GM12865 (cell line): Measurements from ENCODE around the gene SFI1.
"Not testable (repeated sequence)": the region's sequence is repeated elsewhere in the genome, so short reads cannot be mapped to it uniquely, and the experiment has no call there.

Experiments used
- DNase-seq: peaks from one replicate; pipeline ENCODE4 v3.0.0; 2010; ENCODE audit warnings: low read depth
- H3K4me3 ChIP-seq: 2 replicates; pipeline ENCODE4 v1.5.1; 2011; ENCODE audit warnings: mild to moderate bottlenecking, low read depth, low read length, control low read depth
- TF ChIP-seq, protein P1 (sequence below): IDR thresholded peaks from 2 replicates; pipeline ENCODE4 v1.5.1; 2011; ENCODE audit warnings: low read length, control low read depth, low read depth, inconsistent platforms; ENCODE audit not compliant: insufficient read depth; ENCODE audit errors: missing control alignments

The SFI1 gene

DNA sequence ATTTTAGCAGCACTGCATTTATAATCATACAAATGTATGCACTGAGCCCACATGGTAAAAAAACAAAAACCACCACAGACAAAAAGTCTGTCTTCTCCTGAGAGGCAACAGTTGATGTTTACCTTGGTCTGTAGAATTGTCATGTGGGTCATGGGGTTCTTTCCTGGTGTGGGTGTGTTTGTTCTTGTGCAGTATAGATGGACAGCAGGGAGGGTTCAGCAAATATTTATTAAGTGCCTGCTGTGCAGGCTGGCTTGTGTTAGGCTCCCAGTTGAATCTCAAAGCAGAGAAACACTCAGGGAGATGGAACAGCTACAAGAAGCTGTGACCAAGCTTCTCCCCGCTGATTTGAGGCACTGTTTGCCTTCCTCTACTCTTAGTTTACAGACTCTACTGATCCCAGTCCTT is 83.5 kb downstream of the SFI1 start:
- DNase-seq = no peak
- TF ChIP-seq, protein P1, sequence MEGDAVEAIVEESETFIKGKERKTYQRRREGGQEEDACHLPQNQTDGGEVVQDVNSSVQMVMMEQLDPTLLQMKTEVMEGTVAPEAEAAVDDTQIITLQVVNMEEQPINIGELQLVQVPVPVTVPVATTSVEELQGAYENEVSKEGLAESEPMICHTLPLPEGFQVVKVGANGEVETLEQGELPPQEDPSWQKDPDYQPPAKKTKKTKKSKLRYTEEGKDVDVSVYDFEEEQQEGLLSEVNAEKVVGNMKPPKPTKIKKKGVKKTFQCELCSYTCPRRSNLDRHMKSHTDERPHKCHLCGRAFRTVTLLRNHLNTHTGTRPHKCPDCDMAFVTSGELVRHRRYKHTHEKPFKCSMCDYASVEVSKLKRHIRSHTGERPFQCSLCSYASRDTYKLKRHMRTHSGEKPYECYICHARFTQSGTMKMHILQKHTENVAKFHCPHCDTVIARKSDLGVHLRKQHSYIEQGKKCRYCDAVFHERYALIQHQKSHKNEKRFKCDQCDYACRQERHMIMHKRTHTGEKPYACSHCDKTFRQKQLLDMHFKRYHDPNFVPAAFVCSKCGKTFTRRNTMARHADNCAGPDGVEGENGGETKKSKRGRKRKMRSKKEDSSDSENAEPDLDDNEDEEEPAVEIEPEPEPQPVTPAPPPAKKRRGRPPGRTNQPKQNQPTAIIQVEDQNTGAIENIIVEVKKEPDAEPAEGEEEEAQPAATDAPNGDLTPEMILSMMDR = no peak

DNA sequence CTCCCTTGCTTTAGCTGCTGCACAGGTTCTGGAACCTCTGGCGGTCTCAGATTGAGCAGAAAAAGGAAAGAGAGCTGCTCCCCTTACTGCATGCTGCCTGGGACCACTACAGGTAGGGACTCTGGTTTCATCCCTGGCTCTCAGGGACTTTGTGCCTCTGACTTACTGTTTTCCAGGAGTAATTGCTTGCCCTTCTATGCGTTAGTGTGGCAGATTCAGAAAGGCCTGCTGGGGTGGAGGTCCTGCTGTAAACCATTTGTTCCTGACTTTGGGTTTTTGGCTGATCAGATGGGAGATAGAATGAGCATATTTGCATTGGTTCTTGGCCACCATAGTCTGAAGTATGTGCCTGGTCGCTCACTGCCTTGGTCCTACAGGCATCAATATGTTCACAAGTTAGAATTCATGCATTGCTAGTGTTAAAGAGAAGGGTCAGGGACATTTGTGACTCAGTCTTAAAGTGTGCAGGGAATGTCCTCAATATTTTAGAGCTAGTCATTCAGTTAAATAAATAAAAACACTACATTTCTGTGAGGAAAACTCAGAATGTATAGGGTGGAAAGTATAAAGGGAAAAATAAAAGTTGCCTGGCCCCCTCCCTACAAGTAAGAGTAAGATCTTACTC is 87.6 kb downstream of the SFI1 start:
- DNase-seq = no peak
- no peak overlapping the region for H3K4me3 ChIP-seq
- TF ChIP-seq, protein P1 = no peak

More for the DNA sequence above, 83.5 kb downstream of the SFI1 start:
- no peak overlapping the region for H3K4me3 ChIP-seq

DNA sequence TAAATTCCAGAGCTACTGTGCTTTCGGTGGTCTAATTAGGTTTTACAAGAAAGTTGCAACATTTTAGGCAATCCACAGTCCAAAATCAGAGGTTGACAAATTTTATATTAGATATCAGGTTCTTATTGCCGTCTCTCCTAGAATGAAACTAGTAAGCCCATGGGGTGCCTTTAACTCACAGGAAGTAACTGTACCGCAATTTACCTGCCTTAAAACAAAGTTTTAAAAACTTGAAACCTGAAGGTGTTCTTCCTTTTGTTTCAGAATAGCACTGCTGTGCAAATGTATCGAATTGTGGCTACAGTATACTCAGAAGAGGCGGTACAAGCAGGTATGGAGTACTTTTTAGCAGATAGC is 88.4 kb downstream of the SFI1 start:
- no peak overlapping the region for H3K4me3 ChIP-seq
- DNase-seq = no peak
- TF ChIP-seq, protein P1 = no peak

DNA sequence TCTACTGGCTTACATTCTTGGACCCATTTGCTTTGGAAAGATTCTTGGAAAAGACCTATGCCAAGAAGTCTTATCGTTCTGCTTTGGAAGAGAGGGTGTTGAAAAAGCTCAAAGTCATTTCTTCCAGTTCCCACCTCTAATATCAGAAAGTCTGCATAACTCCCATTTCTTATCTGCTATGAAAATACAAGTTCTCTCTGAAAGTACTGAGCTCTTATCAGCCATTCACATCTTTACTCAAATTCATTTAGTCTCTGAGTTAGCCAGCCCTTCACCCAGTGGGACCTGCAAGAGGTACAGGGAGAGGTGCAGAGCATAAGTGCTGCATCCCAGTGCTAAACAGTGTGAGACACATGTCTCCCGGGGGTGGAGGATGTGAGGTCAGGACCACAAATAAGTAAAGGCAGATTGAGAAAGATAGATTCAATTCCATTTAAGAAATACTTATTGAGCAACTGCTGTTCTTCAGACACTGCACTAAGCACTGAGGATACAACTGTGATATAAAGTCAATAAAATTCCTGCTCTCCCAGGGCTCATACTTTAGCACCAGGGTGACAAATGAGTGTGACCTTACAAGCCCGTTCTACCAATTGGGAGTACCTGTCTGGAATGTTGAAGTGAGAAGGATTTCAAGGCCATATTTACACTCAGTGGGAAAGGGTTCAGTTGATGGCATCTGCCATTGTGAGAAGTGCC is 89.0 kb downstream of the SFI1 start:
- no peak overlapping the region for H3K4me3 ChIP-seq
- TF ChIP-seq, protein P1 = no peak
- DNase-seq = no peak

DNA sequence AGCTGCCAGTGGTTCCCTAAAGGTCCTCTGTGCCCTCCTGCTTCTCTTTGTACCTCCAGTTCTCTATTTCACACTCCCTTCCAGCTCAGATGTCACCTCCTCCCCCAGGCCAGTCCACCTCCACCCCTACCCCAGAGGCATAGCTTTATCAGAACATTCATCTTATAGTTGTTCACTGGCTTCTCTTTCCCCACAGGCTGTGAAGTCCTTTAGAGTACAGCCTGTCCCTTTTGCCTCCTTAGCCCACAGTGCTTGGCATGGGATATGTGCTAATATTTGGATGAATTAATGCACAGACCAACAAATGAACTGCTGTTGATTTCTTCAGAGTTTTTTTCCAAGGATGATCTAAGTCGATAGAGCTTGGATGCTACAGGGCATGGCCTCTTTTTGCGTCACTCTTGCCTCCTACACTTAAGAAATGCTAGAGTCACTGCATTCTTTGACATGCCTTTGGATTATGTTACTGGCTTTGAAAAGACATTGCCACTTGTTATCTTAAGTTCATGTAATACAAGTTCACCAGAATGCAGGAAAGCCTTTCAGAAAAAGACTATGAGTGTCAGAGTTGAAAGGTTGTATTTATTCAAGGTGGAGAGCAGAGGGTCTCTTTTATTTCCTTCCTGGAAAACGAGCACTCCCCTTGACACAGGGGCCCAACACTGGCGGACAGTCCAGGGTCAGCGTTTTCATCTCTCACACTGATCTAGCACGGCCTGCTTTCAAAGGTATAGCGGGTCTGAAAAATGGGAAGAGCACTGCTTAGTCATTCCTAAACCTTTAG is 90.0 kb downstream of the SFI1 start:
- H3K4me3 ChIP-seq = no peak overlapping the region
- DNase-seq = no peak
- TF ChIP-seq, protein P1 = no peak

DNA sequence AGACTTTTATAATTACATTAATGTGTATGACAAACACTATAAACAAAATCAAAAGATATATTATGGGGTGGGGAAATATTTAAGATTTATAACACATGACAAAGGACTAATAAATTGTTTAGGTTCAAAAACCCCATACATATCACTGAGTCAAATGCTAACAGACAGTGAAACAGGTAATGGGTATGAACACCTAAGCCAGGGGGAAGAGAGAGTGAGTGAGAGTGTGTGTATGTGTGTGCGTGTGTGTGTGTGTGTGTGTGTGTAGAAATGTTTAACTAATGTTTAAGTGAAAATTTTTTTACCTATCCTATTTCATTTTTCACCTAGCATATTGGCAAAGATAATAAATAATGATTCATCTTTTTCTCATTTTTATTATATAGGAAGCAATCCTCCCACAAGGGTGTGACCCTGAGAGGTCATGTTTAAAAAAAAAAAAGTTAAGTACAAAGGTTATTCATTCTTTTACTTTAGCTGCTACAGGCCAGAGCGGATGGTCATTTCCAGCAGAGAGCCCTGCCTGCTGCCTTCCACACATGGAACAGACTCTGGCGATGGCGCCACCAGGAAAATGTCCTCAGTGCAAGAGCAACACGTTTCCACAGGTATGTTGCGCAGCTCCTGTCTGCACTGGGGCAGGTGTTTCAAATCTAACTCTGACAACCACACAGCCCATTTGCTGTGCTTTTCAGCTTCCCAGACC is 92.8 kb downstream of the SFI1 start:
- DNase-seq = no peak
- H3K4me3 ChIP-seq = no peak overlapping the region
- TF ChIP-seq, protein P1 = no peak

DNA sequence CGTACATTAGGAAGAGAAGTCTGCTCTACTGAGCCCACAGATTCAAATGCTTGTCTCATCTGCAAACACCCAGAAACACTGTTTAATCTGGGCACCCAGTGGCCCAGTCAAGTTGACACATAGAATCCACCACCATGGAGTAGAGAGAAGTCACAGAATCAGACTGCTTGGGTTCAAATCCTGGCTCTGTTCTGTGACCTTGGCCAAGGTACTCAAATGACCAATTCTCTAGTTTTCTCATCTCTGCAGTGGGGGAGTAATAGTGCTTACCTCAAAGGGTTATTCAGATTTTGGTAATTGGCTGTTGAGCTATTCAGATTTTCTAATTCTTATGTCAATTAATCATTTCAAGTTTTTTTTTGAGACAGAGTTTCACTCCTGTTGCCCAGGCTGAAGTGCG is 93.8 kb downstream of the SFI1 start:
- DNase-seq = not testable (repeated sequence)

More for the DNA sequence above, 93.8 kb downstream of the SFI1 start:
- not testable (repeated sequence) for H3K4me3 ChIP-seq
